HAP-1 (cell line): ENCODE data around the gene SFTPD.
"Not testable (repeated sequence)": the region's sequence is repeated elsewhere in the genome, so short reads cannot be mapped to it uniquely, and the experiment has no call there.

ENCODE experiments used
- DNase-seq, 2 experiments: peaks; one replicate each; pipeline ENCODE4 v3.0.0-alpha.2; 2016 to 2020; ENCODE audit warnings: low spot score in 2 of 2
- H3K27me3 ChIP-seq: fragments of 250-450 bp; sonication (Bioruptor Pico); 2 replicates; pipeline ENCODE4 v1.5.1; 2020; ENCODE audit warnings: low read depth, mild to moderate bottlenecking, moderate library complexity
- H3K36me3 ChIP-seq: fragments of 250-450 bp; sonication (Bioruptor Pico); replicated peaks from 2 replicates; pipeline ENCODE4 v1.5.1; 2020; ENCODE audit warnings: mild to moderate bottlenecking
- H3K4me1 ChIP-seq: fragments of 250-450 bp; sonication (Bioruptor Pico); 2 replicates; pipeline ENCODE4 v1.5.1; 2020; ENCODE audit warnings: mild to moderate bottlenecking
- H3K4me3 ChIP-seq: fragments of 250-450 bp; sonication (Bioruptor Pico); 2 replicates; pipeline ENCODE4 v1.5.1; 2020; ENCODE audit warnings: mild to moderate bottlenecking, moderate library complexity
- H3K9me3 ChIP-seq: fragments of 250-450 bp; sonication (Bioruptor Pico); 2 replicates; pipeline ENCODE4 v1.5.1; 2020; ENCODE audit warnings: mild to moderate bottlenecking, moderate library complexity
- in situ Hi-C: fragments of 300-500 bp; cut with MboI; formaldehyde crosslinking; loops from 3 replicates; pipeline ENCODE4 v1.14.3; 2020; ENCODE audit warnings: low sequenced_read_pairs, inconsistent platforms, mixed read lengths

SFTPD gene

DNA sequence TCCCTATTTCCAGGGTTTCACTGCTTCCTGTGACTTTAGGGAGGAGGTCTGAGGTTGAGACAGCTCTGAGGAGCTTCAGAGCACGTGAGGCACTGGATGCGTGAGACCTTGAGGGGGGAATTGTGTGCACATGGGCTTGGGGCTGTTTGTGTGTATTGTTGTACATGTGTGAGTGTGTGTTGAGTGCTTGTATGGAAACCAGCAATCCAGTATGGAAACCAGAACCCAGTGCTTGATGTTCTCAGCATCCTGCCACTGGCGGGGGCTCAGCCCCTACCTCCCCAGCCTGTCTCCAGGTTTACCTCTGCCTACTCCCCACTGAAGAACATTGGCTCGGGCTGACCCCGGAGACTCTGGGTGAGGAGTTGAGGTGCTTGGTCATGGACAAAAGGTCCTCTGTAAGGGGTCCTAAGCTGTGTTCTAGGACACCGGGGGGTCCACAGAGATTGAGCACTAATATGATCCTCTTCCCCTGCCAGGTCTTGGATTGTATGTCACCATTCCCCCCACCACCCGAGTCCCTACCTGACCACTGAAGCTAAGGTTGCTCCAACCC lies 20.8 kb downstream of the SFTPD start:
- H3K4me3 ChIP-seq = no peak overlapping the region
- H3K36me3 ChIP-seq = no peaks in the 10 kb centered on the region
- in situ Hi-C loops = loop anchor here (5.0 to 25.0 kb wide), 2 partner anchors 366 to 541 kb away; partner anchors contain the start of gene SFTPA2
- H3K4me1 ChIP-seq = no peaks in the 10 kb centered on the region
- no peaks in the 10 kb centered on the region for H3K9me3 ChIP-seq
- no peak for DNase-seq
- peaks cover 4% of the 10 kb centered on the region; the same call in 1 of the 2 replicates for H3K27me3 ChIP-seq

DNA sequence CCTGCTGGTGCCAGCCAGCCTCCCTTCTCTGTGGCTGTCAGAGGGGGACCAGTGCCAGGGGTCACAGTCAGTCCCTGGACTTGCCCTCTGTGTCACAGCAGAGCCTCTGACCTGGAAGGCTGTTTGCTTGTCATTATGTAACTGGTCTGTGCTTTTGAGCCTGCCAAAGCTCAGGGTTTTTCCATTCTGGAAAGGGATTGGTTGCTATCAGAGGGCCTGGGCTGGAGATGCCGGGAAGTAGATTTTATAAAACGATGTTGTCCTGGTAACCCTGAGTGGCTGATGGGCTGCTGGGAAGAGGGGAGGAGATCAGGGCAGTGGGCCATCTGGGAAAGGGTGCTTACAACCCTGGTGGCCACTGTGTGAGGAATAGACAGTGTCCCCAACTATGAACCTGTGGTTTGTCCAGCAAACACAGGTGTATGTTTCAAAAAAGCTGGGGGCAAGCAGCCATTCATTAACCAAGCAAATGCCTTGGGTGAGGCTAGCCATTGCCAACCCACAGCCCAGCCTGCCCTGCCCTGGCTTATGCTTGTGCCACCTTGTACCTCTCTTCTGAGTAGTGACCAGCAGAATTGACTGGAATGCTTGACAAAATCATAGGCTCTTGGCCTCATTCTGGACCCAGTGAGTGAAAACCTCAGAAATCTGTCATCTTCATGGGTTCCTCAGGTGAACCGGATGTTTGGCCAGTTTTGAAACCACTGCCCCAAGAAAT lies 21.6 kb downstream of the SFTPD start:
- in situ Hi-C loops = loop anchor here (5.0 to 25.0 kb wide), 2 partner anchors 365 to 540 kb away; partner anchors contain the start of gene SFTPA2
- H3K9me3 ChIP-seq = no peaks in the 10 kb centered on the region
- no peaks in the 10 kb centered on the region for H3K4me1 ChIP-seq
- no peak overlapping the region for H3K4me3 ChIP-seq
- H3K36me3 ChIP-seq = no peaks in the 10 kb centered on the region
- DNase-seq = no peak
- peaks cover 4% of the 10 kb centered on the region; the same call in 1 of the 2 replicates for H3K27me3 ChIP-seq

DNA sequence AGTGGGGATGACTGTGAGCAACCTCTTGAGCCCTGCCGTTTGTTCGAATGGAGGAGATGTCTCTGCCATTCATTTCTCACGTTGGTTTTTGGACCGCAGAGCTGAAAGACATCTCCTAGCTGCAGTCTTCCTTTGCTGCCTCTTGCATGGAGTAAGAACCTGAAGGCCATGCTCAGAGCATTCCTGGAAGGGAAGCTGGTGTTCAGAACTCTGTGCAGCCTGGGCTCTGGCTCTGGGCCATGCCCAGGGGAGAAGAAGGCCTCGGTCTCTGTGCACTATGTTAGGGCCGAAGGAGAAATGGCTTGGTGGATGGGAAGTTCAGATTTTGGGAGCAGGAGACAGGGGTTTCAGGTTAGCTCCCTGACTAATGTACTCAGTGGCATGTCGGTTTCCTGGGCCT lies 22.9 kb downstream of the SFTPD start:
- H3K4me3 ChIP-seq = no peak overlapping the region
- DNase-seq = no peak
- in situ Hi-C loops = loop anchor here (5.0 to 25.0 kb wide), 2 partner anchors 364 to 539 kb away; partner anchors contain the start of gene SFTPA2
- peaks cover 4% of the 10 kb centered on the region; the same call in 1 of the 2 replicates for H3K27me3 ChIP-seq
- H3K4me1 ChIP-seq = no peaks in the 10 kb centered on the region
- H3K9me3 ChIP-seq = no peaks in the 10 kb centered on the region
- no peaks in the 10 kb centered on the region for H3K36me3 ChIP-seq

DNA sequence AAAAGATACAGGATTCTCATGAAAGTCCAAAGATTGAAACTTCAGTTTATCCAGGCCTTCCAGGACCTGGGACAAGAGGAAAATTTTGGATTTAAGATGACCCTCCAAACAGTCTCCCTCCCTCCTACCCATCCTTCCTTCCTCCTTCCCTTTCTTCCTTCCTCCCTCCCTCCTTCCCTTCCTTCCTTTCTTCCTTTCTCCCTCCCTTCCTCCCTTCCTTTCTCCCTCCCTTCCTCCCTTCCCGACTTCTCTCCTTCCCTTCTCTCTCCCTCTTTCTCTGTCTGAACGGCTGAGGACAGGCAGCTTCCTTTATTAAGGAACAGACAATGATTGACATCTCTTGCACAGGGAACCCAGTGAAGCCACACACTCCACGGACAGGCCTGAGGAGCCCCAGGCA lies 23.3 kb downstream of the SFTPD start:
- in situ Hi-C loops = loop anchor here (5.0 to 25.0 kb wide), 2 partner anchors 363 to 538 kb away; partner anchors contain the start of gene SFTPA2
- no peak for DNase-seq
- H3K36me3 ChIP-seq = no peaks in the 10 kb centered on the region
- H3K27me3 ChIP-seq = peaks cover under 1% of the 10 kb centered on the region; the same call in 1 of the 2 replicates
- no peaks in the 10 kb centered on the region for H3K4me1 ChIP-seq
- H3K9me3 ChIP-seq = no peaks in the 10 kb centered on the region
- H3K4me3 ChIP-seq = no peak overlapping the region

DNA sequence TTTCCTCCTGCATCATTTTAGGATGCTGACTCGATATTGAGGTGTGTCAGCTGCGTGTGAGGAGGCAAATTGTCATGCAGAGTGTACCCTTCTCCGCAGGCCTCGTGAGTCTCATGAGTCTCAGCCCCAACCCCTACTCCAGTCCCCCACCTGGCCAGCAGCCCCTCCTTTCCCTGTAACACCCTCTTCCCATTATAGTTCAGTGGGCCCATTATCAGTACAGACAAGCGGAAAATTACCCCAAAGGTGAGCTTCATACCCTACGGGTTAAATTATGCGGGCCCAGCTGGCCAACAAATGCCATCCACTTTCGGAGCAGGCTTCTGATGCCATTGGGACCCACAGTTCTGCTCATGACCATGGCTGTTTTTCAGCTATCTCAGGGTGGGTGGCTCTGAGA lies 25.2 kb downstream of the SFTPD start:
- Histone ChIP-seq H3K27me3 (no peaks in the 10 kb centered on the region), H3K4me3 (no peak overlapping the region), H3K4me1 (no peaks in the 10 kb centered on the region), H3K9me3 (no peaks in the 10 kb centered on the region), H3K36me3 (no peaks in the 10 kb centered on the region)
- in situ Hi-C loops = no loop called here
- no peak for DNase-seq

DNA sequence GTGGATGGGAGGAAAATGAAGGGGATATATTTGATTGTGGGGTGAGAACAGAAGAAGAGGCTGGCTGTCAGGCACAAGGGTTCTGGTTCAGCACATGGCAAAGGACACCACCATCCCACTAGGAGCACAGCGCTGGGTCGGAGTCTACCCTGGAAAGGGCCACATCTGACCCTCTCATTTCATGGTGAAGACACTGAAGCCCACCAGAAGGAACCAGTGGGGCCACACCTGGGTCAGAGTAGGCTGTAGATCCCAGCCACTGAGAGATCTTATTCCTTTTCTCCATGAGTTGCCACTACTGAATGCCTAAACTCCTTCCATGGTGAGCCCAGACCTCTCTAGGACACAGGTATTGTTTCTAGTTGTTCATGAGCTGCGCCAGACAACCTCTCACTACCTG lies 25.8 kb downstream of the SFTPD start:
- Histone ChIP-seq H3K4me3 (no peak overlapping the region), H3K4me1 (no peaks in the 10 kb centered on the region), H3K36me3 (no peaks in the 10 kb centered on the region), H3K9me3 (no peaks in the 10 kb centered on the region), H3K27me3 (no peaks in the 10 kb centered on the region)
- DNase-seq = no peak
- in situ Hi-C loops = no loop called here

DNA sequence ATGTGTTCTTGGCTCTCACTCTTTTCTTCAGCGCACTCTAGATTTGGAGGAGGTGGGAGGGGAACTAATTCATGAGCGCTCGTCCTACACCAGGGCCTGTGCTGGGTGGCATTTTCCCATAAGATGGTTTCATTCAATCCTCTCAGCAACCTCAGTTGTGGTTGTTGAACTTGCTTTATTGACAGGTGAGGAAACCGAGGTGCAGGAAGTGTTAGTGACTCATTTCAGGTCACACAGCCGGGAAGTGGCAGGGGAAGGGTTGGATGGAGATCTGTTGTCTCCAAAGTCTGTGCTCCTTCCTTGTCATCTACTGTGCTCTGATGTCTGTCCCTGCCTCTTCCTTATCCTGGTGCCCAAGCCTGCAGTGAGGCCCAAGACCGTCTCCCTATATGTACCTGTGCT lies 26.9 kb downstream of the SFTPD start:
- H3K9me3 ChIP-seq, H3K4me3 ChIP-seq, H3K36me3 ChIP-seq, H3K27me3 ChIP-seq, in situ Hi-C loops, DNase-seq, H3K4me1 ChIP-seq: not testable (repeated sequence)

DNA sequence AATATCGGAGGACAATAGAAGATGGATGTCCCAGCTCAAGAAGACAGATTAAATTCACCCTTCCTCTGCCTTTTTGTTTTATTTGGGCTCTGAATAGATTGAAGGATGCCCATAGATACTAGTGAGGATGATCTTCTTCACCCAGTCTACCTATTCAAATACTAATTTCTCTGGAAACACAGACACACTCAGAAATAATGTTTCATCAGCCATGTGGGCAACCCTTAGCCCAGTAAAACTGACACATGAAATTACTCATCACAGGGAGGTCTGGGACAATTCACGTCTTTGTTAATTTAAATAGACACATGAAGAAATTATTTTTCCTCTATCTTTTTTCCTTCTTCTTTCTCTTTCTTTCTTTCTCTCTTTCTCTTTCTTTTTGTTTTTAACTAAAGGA lies 33.1 kb downstream of the SFTPD start:
- in situ Hi-C loops, H3K36me3 ChIP-seq, DNase-seq, H3K4me1 ChIP-seq, H3K9me3 ChIP-seq, H3K4me3 ChIP-seq, H3K27me3 ChIP-seq: not testable (repeated sequence)

DNA sequence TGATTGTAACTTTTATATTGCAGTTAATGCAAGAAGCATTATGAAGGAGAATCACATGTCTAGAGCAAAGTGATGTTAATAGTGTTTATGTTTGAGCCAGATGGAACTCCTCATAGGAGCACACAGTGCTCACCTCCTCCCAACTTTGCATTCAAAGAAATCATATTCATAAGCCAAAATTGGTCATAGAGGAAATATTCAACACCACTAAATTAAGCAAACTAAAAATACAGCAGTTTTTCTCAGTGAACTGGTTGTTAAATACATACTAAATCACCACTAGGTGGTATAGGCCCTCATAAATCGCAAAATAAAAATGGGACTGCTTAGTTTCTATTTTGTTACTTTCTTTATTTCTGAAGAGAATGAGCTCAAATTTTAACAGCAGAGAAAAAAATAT lies 34.4 kb downstream of the SFTPD start:
- H3K9me3 ChIP-seq, in situ Hi-C loops, H3K36me3 ChIP-seq, DNase-seq, H3K4me3 ChIP-seq, H3K4me1 ChIP-seq, H3K27me3 ChIP-seq: not testable (repeated sequence)

DNA sequence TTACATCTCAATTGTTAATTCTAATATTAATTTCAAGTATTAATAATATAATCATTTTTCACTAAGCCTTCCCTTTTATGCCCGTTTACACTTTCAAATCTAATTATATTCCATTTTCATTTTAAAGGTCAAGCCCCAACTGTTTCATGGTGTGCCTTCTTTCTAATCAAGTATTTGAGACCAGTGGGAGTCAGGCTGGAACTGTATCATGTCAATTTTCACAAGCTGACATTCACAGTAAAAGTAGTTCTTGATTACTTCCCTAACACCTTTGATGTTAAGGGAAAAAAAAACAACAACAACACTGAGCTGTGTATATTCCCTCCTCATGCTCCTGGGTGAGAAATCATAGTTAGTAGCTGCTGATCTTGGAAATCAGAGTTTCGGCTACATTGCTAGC lies 38.1 kb downstream of the SFTPD start:
- no peak for DNase-seq
- Histone ChIP-seq H3K4me3 (no peak overlapping the region), H3K36me3 (no peaks in the 10 kb centered on the region), H3K4me1 (no peaks in the 10 kb centered on the region), H3K9me3 (no peaks in the 10 kb centered on the region; the same call in 1 of the 2 replicates), H3K27me3 (no peaks in the 10 kb centered on the region)
- in situ Hi-C loops = no loop called here

DNA sequence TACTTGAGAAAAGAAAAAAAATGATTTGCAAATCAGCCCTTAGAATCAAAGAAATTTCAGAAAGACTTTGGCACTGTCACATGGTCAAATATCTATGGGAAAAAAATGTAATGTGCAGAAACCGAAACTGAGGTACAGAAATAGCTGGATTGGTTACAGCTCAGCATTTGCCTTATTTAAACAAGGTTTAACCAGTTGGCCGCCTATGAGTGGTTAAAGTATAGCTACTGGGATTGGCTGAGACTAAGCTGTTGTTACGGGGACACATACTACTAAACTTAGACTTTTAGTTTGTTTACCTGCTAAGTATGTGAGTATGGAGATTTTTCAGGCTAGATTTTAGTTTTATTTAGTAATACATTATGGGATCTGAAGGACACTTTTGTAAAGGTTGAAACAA lies 38.6 kb downstream of the SFTPD start:
- H3K4me3 ChIP-seq = no peak overlapping the region
- in situ Hi-C loops = no loop called here
- no peaks in the 10 kb centered on the region for H3K27me3 ChIP-seq
- H3K4me1 ChIP-seq = no peaks in the 10 kb centered on the region; the same call in 1 of the 2 replicates
- H3K36me3 ChIP-seq = no peaks in the 10 kb centered on the region
- H3K9me3 ChIP-seq = no peaks in the 10 kb centered on the region; the same call in 1 of the 2 replicates
- DNase-seq = no peak

DNA sequence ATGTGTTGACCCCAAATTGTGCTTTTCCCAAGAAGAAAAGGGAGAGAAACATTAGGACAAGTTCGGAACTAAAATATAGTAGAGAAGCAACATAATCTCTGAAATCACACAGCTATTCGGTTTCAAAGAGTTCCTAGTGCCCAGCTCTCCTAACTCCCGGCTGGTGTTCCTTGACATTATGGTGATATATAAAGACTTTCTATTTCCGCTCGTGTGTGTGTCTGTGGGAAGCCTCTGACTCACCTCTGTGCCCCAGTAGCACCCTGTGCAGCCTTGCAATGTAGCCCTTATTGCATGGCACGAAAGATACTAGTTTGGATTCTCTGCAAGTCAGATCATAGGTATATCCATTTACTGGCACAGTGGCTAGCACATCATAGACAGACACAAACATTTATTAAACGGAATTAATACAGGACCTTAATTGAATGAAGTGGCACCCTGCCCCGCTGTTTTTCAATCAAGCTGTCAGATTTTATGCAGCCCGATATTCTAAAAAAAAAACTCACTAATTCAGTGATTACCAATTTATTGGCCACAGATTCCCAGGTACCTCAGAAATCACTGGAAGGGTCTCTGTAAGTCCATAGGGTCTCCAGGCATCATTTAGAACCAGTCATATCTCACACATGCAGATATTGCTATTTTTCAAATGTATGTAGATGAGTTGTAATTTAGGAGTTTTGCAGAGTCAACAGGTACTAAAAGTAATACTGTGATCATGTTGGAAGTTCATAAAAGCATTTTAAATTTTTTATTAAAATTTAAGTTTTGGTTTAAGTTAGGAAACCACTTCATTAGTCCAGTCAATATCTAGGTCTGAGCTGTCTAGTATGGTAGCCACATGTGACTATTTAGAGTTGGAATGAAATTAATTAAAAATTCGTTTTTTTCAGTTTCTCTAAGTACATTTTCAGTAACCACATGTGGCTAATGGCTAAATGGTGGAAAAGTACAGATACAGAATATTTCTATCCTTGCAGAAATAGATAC lies 43.3 kb downstream of the SFTPD start:
- H3K36me3 ChIP-seq = no peaks in the 10 kb centered on the region
- peak overlapping the region; percentile 57 for H3K4me3 ChIP-seq
- in situ Hi-C loops = no loop called here
- no peak for DNase-seq
- no peaks in the 10 kb centered on the region; the same call in 1 of the 2 replicates for H3K4me1 ChIP-seq
- no peaks in the 10 kb centered on the region; the same call in 1 of the 2 replicates for H3K9me3 ChIP-seq
- H3K27me3 ChIP-seq = no peaks in the 10 kb centered on the region

DNA sequence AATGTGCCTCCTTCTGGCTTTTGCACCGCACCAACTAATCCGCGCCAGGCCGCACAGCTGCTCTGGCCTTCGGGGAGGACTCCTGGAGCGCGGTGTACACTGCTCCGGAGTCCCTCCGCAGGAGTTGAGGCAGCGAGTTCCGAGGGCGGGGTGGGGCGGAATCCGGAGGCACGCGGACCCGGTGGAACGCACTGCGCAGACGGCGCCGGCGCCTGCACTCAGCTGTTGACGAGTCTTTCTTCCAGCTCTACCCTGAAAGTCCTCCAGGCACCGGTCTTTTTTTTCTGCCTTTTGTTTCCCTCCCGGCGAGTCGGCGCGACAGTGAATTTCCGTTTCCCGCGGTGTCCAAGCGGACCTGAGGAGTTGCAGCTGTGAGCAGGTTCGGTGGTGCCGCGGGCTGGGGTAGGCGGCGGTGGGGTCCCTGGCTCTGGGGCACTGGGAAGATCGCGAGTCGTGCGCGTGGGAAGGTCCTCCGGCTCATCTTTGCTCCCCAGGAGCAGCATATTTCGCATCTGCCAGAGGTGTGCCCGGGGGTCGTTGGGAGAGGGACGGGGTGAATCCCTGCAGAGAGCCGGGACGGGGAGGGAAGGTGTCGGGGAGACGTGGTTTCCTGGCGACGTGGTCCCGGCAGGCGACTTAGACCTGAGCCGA lies 44.1 kb downstream of the SFTPD start:
- no peaks in the 10 kb centered on the region for H3K36me3 ChIP-seq
- DNase-seq = peak; percentile 61 to 80
- H3K9me3 ChIP-seq = no peaks in the 10 kb centered on the region; the same call in 1 of the 2 replicates
- peak overlapping the region; percentile 57 for H3K4me3 ChIP-seq
- H3K4me1 ChIP-seq = no peaks in the 10 kb centered on the region; the same call in 1 of the 2 replicates
- in situ Hi-C loops = no loop called here
- no peaks in the 10 kb centered on the region for H3K27me3 ChIP-seq
